Measurements from ENCODE around the gene PRAC2. TPM values are rescaled to one million over a fixed set of nuclear protein-coding genes. Genes with fewer than 3 reads are reported as not detected.
"Not testable (repeated sequence)": the region's sequence is repeated elsewhere in the genome, so short reads cannot be mapped to it uniquely, and the experiment has no call there.

Gene PRAC2
- total RNA-seq = not detected
- long read RNA-seq = 0 reads

- DNase-seq (no peak), ATAC-seq (no peak)
- intact Hi-C loops (cut with DNase I) = loop anchor here in 1 of 2 donors (10.0 kb wide), 1 partner anchor 152 kb away; no protein-coding TSS in a partner anchor
Observed at GRCh38 chr17:48722915-48723422, at the start of gene PRAC2. TSS of gene PRAC2 (plus strand) at chr17:48723185. CDS start at chr17:48724411, 1,226 bp downstream.

- intact Hi-C loops (cut with DNase I) = loop anchor here in 1 of 2 donors (5.0 to 10.0 kb wide), 3 partner anchors 115 to 355 kb away; no protein-coding TSS in a partner anchor
- DNase-seq (no peak), ATAC-seq (no peak)
Observed at GRCh38 chr17:48676963-48677558, 45.9 kb upstream of the PRAC2 start.

- DNase-seq = peak; percentile 57
- ATAC-seq = peak; percentile 78 to 84
- intact Hi-C loops (cut with DNase I) = loop anchor here (2.0 to 10.0 kb wide), 5 partner anchors 112 to 354 kb away; no protein-coding TSS in a partner anchor
Observed at GRCh38 chr17:48678141-48678971, 44.6 kb upstream of the PRAC2 start.

- no peak for DNase-seq
- intact Hi-C loops (cut with DNase I) = loop anchor here (2.0 to 10.0 kb wide), 5 partner anchors 111 to 353 kb away; no protein-coding TSS in a partner anchor
- no peak for ATAC-seq
Observed at GRCh38 chr17:48679385-48680096, 43.4 kb upstream of the PRAC2 start.

GRCh38 chr17:48681609-48682008, 41.4 kb upstream of the PRAC2 start:
- intact Hi-C loops (cut with DNase I) = no loop called here
- DNase-seq (no peak), ATAC-seq (no peak)

- no peak for ATAC-seq
- intact Hi-C loops (cut with DNase I) = no loop called here
- no peak for DNase-seq
Observed at GRCh38 chr17:48690655-48691054, 32.3 kb upstream of the PRAC2 start.

- intact Hi-C loops (cut with DNase I) = no loop called here
- no peak for DNase-seq
- ATAC-seq = no peak
Observed at GRCh38 chr17:48692049-48692448, 30.9 kb upstream of the PRAC2 start.

GRCh38 chr17:48693178-48693577, 29.8 kb upstream of the PRAC2 start:
- intact Hi-C loops (cut with DNase I) = no loop called here
- DNase-seq (no peak), ATAC-seq (no peak)

- no peak for ATAC-seq
- intact Hi-C loops (cut with DNase I) = no loop called here
- DNase-seq = no peak
Observed at GRCh38 chr17:48701864-48702532, 21.0 kb upstream of the PRAC2 start.

- intact Hi-C loops (cut with DNase I) = no loop called here
- DNase-seq = no peak
- ATAC-seq = no peak
Observed at GRCh38 chr17:48704361-48705248, 18.4 kb upstream of the PRAC2 start.

- no peak for ATAC-seq
- intact Hi-C loops (cut with DNase I) = no loop called here
Observed at GRCh38 chr17:48711128-48711527, 11.9 kb upstream of the PRAC2 start.

GRCh38 chr17:48715496-48716399, 7.2 kb upstream of the PRAC2 start:
- DNase-seq (no peak), ATAC-seq (no peak)
- intact Hi-C loops (cut with DNase I) = no loop called here

More at GRCh38 chr17:48711128-48711527, 11.9 kb upstream of the PRAC2 start:
- no peak for DNase-seq

GRCh38 chr17:48716549-48716948, 6.4 kb upstream of the PRAC2 start:
- ATAC-seq; DNase-seq; intact Hi-C loops (cut with DNase I): not testable (repeated sequence)

- ATAC-seq = no peak
- no peak for DNase-seq
- intact Hi-C loops (cut with DNase I) = no loop called here
Observed at GRCh38 chr17:48717367-48718226, 5.4 kb upstream of the PRAC2 start.

- intact Hi-C loops (cut with DNase I) = no loop called here
- DNase-seq = no peak
- no peak for ATAC-seq
Observed at GRCh38 chr17:48718227-48718760, 4.7 kb upstream of the PRAC2 start.
